ENCODE measurements around the gene NUP188. TPM values are rescaled to one million over a fixed set of nuclear protein-coding genes. Genes with fewer than 3 reads are reported as not detected.

NUP188 gene
- total RNA-seq, 2 donors from 2014 or later = 34.6 to 88.6 TPM

- intact Hi-C loops (cut with DNase I) = loop anchor here (5.0 kb wide), 1 partner anchor 34 kb away; the partner anchor contains the start of gene SH3GLB2
- Histone ChIP-seq H3K27ac (no peak overlapping the region), H3K4me3 (no peak overlapping the region), H3K4me1 (replicated peaks) (no peaks in the 10 kb centered on the region), H3K9me3 (no peaks in the 10 kb centered on the region), H3K36me3 (peaks cover 0 to 8% of the 10 kb centered on the region in 2 donors), H3K27me3 (replicated peaks; ENCODE audit: insufficient read depth) (no peaks in the 10 kb centered on the region)
- no peak for DNase-seq (ENCODE audit: low spot score)
- TF ChIP-seq POLR2A (IDR thresholded peaks at IDR 0.05) = no peak
- TF ChIP-seq, protein P1, sequence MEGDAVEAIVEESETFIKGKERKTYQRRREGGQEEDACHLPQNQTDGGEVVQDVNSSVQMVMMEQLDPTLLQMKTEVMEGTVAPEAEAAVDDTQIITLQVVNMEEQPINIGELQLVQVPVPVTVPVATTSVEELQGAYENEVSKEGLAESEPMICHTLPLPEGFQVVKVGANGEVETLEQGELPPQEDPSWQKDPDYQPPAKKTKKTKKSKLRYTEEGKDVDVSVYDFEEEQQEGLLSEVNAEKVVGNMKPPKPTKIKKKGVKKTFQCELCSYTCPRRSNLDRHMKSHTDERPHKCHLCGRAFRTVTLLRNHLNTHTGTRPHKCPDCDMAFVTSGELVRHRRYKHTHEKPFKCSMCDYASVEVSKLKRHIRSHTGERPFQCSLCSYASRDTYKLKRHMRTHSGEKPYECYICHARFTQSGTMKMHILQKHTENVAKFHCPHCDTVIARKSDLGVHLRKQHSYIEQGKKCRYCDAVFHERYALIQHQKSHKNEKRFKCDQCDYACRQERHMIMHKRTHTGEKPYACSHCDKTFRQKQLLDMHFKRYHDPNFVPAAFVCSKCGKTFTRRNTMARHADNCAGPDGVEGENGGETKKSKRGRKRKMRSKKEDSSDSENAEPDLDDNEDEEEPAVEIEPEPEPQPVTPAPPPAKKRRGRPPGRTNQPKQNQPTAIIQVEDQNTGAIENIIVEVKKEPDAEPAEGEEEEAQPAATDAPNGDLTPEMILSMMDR (IDR thresholded peaks at IDR 0.05) = peak in 2 of 4 experiments; percentile 27 to 32
- 68% methylated on average over 7 of the region's 7 CpGs for WGBS
These were observed 45.5 kb downstream of the NUP188 start for GRCh38 chr9:128992995-128993394.

GRCh38 chr9:128995791-128996190, 48.3 kb downstream of the NUP188 start:
- H3K36me3 ChIP-seq = peaks cover 4 to 27% of the 10 kb centered on the region in 2 donors
- intact Hi-C loops (cut with DNase I) = no loop called here
- no peak for DNase-seq (ENCODE audit: low spot score)
- H3K4me1 ChIP-seq (replicated peaks) = no peaks in the 10 kb centered on the region
- no peaks in the 10 kb centered on the region for H3K27me3 ChIP-seq (replicated peaks; ENCODE audit: insufficient read depth)
- H3K9me3 ChIP-seq = no peaks in the 10 kb centered on the region
- no peak overlapping the region for H3K4me3 ChIP-seq
- WGBS = 74% methylated on average over 5 of the region's 5 CpGs
- no peak for TF ChIP-seq POLR2AphosphoS5 (IDR thresholded peaks at IDR 0.05)
- H3K27ac ChIP-seq = no peak overlapping the region

- intact Hi-C loops (cut with DNase I) = no loop called here
- Histone ChIP-seq H3K36me3 (peaks cover 4 to 33% of the 10 kb centered on the region in 2 donors), H3K27ac (no peak overlapping the region), H3K4me3 (no peak overlapping the region), H3K27me3 (replicated peaks; ENCODE audit: insufficient read depth) (no peaks in the 10 kb centered on the region), H3K4me1 (replicated peaks) (no peaks in the 10 kb centered on the region), H3K9me3 (no peaks in the 10 kb centered on the region)
- TF ChIP-seq, protein P1 (IDR thresholded peaks at IDR 0.05) = no peak
- TF ChIP-seq POLR2AphosphoS5 (IDR thresholded peaks at IDR 0.05) = no peak
- no peak for TF ChIP-seq POLR2A (IDR thresholded peaks at IDR 0.05)
- no peak for DNase-seq (ENCODE audit: low spot score)
- WGBS = 61% methylated on average over 6 of the region's 6 CpGs
These were observed 51.0 kb downstream of the NUP188 start for GRCh38 chr9:128998462-128998861.

GRCh38 chr9:128999581-129000206, 52.2 kb downstream of the NUP188 start:
- DNase-seq (ENCODE audit: low spot score) = no peak
- Histone ChIP-seq H3K27ac (no peak overlapping the region), H3K27me3 (replicated peaks; ENCODE audit: insufficient read depth) (no peaks in the 10 kb centered on the region), H3K9me3 (no peaks in the 10 kb centered on the region), H3K4me1 (replicated peaks) (no peaks in the 10 kb centered on the region), H3K36me3 (peaks cover 4 to 30% of the 10 kb centered on the region in 2 donors), H3K4me3 (no peak overlapping the region)
- no peak for TF ChIP-seq POLR2AphosphoS5 (IDR thresholded peaks at IDR 0.05)
- TF ChIP-seq POLR2A (IDR thresholded peaks at IDR 0.05) = no peak
- TF ChIP-seq, protein P1 (IDR thresholded peaks at IDR 0.05) = no peak
- 92% methylated on average over 13 of the region's 13 CpGs for WGBS
- intact Hi-C loops (cut with DNase I) = no loop called here

- peaks cover 4 to 26% of the 10 kb centered on the region in 2 donors for H3K36me3 ChIP-seq
- H3K9me3 ChIP-seq = no peaks in the 10 kb centered on the region
- TF ChIP-seq, protein P1 (IDR thresholded peaks at IDR 0.05) = no peak
- no peak for TF ChIP-seq POLR2A (IDR thresholded peaks at IDR 0.05)
- no peak for TF ChIP-seq POLR2AphosphoS5 (IDR thresholded peaks at IDR 0.05)
- DNase-seq (ENCODE audit: low spot score) = no peak
- no peak overlapping the region for H3K27ac ChIP-seq
- H3K4me1 ChIP-seq (replicated peaks) = no peaks in the 10 kb centered on the region
- 93% methylated on average over 10 of the region's 10 CpGs for WGBS
- no peaks in the 10 kb centered on the region for H3K27me3 ChIP-seq (replicated peaks; ENCODE audit: insufficient read depth)
- intact Hi-C loops (cut with DNase I) = no loop called here
- H3K4me3 ChIP-seq = no peak overlapping the region
These were observed 54.2 kb downstream of the NUP188 start for GRCh38 chr9:129001504-129002325.
